NCI-H187 treated with DMSO at 0.1 percent for 48 hours (cell line): ENCODE measurements around the gene NAA38.
"Not testable (repeated sequence)": the region's sequence is repeated elsewhere in the genome, so short reads cannot be mapped to it uniquely, and the experiment has no call there.

Experiments
- DNase-seq: peaks from one replicate; lab custom pipeline; 2025; lab: John Stamatoyannopoulos, UW

The NAA38 gene

DNA sequence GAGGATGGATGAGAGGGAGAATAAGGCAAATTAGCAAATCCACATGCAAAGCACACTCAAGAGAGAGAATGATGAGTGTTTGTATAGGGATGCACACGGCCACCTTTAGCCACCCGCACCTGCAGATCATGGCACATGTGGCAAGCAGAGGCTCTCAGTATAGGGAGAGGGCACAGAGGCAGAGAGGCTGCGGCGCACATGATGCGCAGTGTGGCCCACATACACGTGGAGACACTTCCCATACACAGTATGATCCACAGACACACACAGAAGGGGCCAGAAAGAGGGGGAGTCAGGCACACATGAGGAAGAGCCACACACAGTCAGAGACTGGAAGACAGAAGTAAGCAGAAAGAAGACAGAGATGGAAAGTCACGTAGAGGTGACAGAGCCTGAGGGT, 24.7 kb upstream of the NAA38 start:
- DNase-seq, result no peak

DNA sequence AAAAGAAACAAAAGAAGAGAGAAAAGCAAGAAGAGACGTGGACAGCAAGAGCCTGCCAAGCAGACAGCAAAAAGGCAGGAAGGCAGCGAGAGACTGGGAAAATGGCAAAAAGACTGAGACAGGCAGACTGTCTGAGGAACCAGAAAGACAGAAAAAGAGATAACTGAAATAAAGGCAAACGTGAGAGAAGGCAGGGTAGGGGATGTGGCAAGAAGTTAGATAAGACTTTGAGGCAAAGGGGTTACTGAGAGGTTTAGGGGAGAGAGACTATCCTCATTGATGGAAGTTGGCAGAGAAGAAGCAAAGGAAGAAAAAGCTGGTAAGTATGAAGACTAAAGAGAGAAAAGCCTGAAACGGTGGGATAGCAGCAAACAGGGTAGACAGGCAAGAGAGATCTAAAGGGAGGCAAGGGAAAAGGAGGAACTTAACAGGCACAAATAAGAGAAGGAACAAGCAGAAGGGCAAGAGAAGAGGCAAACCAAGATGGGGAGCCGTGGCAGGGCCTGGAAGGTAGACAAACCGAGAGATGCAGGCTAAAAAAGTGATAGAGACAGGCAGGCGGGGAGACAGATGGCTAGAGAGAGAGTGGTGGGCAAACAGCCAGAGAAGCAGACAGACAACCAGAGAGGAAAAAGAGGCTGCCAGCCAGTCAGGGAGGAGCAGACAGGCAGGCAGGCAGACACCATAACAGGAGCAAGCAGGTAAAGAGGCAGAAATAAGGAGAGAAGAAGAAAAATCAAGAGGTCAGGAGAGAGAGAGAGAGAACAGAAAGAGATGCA, 24.1 kb upstream of the NAA38 start:
- DNase-seq, result no peak

DNA sequence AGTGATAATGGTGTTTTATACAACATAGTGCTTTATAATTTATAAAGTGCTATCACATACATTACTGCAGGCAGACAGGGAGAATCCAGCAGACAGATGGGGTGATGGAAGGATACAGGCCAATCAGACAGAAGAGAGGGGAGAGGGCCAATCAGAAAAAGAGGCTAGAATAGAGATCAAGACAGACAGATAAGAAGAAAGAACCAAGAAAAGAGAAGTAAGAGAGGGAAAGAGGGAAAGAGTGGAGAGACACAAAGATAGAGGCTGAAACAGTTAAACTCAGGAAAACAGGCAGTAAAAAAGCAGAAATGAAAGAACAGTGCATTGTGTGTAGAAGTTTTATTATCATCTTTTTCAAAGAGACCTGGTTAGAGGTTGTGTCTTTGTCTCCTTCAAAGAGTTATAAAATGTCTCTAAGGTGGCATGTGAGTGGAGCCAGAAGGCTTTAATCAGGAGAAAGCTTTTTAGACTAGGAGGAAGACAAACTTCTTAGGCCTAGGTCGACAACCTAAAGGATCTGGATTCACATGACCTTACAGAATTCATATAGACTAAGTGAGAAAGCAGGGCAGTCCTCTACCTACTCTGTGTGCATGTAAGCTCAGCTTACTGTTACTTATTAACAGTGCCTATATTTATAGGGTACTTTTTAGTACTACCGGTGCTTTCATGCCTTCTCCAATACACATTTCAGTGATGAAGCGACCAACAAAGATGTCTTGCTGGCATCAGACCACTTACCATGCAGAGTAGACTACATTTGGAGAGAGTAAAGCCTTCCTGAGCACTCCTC, 22.9 kb upstream of the NAA38 start:
- no peak for DNase-seq

DNA sequence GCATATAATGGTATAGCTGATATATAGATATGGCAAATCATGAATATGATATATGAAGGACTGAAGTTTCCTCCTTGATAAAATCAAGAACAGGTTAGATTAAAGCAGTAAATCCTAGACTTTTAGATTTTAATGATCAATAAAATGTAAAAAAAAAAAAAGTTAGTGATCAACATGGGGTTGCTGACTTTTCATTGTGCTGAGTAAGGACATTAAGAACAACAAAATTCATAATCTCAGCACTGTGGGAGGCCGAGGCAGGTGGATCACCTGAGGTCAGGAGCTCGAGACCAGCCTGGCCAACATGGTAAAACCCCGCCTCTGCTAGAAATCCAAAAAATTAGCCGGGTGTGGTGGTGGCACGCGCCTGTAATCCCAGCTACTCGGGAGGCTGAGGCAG, 20.9 kb upstream of the NAA38 start:
- DNase-seq, result no peak

DNA sequence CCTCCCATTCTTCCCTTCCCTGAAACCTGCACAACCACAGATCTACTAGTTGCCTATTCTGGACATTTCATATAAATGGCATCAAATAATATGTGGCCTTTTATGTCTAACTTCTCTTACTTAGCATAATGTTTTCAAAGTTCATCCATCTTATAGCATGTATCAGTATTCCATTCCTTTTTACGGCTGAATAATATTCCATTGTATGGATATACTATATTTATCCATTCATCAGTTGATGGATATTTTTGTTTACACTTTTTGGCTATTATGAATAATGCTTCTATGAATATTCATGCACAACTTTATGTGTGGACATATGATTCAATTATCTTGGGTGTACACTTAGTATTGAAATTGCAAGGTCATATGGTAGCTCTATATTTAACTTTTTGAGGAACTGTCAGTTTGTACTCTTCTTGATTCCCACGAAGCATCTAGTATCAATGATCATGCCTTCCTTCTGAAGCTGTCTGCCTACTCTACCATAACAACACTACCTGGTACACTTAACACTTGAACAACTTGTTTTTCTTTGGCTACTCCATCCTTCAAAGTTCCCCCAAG, 18.5 kb upstream of the NAA38 start:
- DNase-seq, result no peak

DNA sequence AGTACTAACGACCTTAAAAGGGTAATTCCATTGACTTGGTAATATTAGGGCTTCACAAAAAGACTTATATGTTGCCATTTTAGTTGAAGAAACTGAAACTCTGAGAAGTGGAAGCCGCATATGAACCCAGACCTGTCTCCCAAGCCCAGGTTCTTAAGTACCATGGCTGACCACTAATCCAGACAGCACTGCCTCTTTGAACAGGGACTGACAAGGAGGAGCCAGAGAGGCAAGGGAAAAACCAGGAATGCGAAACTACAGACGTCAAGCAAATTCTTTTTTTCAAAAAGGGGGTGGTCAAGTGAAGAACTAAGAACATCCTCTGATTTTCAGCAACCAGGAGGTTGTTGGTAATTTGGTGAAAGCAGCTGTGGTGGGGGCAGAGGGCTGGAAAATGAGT, 15.7 kb upstream of the NAA38 start:
- DNase-seq, result no peak

DNA sequence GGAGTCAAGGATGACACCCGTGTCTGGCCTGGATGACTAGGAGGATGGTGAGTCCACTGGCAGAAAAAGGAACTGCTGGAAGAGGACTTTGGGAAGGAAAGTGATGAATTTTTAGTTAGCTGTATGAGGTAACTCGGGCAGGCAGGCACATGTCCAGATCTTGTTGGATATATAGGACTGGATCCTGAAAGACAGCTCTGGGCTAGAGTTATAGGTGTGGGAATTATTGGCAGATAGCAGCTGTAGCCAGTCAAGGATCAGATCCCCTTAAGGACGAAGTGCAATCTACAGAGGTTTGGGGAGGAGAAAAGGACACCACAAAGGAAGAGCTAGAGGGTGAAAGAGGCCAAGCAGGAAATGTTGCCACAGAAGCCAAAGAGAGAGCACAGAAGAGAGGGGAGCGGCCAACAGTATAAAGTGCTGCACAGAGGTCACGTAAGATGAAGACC, 10.5 kb upstream of the NAA38 start:
- no peak for DNase-seq

DNA sequence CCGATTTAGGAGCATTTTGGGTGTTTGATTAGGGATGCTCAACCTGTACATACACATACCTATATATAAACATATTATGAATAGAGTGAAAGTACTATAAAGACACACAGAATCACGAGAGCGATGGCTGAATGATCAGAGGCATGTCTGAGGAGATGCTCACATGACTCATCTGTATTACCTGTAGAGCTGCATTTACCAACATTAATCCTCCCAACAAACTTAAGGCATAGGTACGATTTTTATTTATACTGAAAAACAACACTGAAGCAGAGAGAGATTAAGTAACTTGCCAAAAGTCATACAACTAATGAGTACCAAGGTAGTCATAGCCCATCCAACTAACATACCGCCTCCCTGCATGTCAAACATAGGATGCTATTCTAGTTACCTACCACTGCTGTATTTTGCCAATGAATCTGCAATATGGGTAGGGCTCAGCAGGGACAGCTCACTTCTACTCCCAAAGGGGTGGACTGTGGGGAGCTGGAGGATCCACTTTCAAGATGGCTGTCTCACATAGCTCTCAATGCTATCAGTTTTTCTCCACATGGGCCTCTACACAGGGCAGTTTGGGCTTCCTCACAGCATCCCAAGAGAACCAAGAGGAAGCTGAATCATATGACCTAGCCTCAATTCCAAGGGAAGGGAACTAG, 7.8 kb upstream of the NAA38 start:
- DNase-seq, result no peak

DNA sequence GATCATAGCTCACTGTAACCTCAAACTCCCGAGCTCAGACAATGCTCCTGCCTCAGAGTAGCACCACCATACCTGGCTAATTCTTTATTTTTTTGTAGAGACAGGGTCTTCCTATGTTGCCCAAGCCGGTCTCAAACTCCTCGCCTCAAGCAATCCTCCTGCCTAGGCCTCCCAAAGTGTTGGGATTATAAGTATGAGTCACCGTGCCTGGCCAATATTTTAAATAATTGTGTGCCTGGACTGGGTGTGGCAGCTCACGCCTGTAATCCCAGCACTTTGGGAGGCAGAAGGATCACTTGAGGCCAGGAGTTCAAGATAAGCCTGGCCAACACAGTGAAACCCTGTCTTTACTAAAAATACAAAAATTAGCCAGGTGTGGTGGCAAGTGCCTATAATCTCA, 7.0 kb upstream of the NAA38 start:
- not testable (repeated sequence) for DNase-seq

DNA sequence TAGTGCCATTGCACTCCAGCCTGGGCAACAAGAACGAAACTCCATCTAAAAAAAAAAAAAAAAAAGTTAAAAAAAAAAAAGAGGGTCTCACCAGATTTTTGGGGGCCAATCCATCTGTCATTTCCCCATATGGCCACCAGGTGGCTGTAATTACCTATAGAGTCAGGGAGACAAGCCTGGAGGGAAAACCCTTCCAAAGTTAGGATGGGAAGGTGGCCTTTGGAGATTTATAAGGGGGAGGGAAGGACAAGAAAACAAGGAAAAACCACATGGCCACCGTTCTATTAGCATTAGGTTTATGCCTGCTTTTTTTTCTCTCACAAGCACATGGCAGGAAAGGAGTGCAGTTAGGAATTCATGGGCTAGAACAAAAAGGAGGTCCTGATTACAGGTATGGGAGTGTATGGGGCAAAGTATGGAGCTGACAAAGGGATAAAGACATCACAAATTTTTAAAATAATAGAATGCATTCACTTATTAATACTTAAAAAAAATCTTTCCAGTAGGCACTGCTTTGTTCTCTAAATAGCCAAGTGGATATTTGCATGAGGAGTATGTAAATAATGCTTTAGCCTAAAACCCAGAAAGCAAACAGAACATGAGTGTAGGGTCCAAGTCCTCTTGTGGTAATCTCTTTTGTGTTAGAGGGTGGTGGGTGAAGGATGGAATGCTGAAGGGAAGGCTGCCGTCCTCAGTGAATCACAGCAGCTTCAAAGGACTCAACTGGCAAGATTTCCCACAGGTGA, 5.5 kb upstream of the NAA38 start:
- no peak for DNase-seq

DNA sequence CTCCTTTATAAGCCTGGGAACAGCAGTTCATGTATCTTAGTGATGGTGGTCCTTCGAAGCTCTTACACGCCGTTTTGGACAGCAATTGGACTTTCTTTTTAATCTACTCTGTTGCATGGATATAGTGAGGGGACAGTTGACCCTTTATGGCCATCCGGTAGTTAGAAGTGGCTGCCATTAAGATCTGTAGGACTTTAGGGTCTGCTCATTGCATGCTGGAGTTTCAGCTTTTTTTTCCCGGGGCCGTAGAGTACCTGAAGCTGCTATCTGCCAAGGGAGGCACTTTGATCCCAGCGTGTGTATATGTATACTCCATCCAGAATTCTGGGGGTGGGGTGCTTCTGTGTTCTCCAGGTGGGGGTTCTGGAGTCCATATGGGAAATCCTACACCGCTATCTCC, 1.7 kb upstream of the NAA38 start:
- no peak for DNase-seq

DNA sequence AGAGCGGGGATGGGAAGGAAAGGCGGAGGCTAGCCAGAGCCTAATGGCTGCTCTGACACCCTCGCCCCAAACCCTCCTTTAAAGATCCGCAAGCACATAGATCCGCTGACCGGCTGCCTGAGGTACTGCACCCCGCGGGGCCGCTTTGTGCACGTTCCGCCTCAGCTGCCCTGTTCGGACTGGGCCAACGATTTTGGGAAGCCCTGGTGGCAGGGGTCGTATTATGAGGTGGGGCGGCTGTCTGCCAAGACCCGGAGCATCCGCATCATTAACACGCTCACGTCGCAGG, 1.1 kb upstream of the NAA38 start:
- no peak for DNase-seq

DNA sequence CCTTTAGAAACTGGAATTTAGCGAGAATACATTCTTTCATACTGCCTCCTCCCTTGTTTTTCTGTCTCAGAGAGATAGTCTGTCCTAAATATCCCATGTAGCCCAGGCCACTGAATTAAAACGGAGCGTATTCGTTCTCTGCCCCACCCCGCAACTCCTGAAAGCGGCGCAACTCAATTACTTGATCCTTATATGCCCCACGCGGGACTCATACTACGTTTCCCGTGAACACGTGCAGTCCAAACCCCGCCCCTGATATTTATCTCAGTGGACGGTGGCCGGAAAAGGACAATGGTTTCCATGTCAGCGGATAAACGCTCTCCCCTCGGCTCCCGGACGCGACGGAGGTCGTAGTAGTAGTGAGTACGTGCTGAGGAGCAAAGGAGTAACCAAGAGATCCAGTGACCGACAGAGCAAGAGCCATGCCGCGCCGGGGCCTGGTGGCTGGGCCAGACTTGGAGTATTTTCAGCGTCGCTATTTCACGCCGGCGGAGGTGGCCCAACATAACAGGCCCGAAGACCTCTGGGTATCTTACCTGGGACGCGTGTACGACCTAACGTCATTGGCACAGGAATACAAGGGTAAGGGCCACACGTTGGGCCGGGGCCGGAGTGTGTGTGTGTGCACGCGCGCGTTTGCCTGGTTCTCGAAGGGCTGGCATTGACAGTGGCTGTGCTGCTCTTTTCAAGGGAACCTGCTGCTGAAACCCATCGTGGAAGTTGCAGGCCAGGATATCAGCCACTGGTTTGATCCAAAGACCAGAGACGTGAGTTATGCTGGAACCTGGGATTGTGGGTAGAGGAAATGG, 558 bp upstream of the NAA38 start, which contains the start of gene CYB5D1:
TSS of gene CYB5D1 (plus strand) at position 291 of the 809 bp plus-strand sequence. CDS start at position 423, 132 bp downstream.
- no peak for DNase-seq

DNA sequence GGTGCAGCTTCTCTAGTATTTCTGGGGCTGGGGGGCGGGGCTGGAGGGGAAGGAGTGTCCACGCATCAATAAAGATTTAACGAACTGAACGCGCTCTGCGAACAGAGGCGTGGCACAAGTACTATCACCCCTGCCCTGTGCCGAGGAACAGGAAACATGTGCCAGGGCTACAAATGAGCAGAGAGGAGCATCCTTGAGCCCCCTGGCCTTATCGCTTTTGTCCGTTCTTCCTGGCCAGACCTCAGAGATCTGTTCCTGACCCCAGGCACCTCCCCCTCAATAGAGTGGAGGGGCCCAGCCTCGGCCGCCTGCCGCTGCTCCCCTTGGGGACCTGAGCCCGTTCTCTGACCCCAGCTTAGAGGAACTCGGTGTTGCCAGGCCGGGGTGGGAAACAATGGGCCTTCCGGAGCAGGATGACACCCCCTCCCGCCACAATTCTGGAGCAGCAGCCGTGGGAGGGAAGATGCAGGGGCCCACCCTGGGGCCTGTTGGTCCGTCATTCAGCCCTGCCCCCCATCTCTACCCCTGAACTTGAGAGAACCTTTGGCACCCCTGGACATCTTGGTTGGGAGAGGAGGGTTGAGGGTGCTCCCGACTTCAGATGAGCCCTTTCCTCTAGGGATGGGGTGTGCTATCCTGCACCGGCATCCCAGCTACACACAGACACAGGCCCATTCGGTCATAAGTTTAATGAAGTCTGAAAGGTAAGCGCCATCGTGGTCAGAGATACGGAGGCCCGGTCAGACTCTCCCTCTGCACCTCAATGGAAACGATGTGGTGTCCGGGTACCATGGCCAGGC, 1.1 kb downstream of the NAA38 start:
- DNase-seq, result no peak

DNA sequence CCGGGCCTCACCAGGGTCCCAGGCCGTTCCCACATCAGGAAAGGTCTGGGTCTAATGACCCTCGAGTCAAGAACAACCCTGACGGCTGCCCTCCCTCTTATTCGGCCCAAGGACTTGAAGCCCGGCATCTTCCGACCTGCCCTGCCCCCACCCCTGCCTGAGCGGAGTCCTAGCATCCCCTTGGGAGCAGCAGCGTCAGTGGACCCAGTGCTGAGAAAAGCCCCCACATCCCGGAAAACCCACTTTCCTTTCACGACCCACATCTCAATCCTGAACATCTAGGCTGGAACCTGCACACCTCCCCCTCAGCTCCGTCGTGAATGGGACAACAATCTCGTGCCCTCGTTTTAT, 1.7 kb downstream of the NAA38 start:
- DNase-seq, result no peak

DNA sequence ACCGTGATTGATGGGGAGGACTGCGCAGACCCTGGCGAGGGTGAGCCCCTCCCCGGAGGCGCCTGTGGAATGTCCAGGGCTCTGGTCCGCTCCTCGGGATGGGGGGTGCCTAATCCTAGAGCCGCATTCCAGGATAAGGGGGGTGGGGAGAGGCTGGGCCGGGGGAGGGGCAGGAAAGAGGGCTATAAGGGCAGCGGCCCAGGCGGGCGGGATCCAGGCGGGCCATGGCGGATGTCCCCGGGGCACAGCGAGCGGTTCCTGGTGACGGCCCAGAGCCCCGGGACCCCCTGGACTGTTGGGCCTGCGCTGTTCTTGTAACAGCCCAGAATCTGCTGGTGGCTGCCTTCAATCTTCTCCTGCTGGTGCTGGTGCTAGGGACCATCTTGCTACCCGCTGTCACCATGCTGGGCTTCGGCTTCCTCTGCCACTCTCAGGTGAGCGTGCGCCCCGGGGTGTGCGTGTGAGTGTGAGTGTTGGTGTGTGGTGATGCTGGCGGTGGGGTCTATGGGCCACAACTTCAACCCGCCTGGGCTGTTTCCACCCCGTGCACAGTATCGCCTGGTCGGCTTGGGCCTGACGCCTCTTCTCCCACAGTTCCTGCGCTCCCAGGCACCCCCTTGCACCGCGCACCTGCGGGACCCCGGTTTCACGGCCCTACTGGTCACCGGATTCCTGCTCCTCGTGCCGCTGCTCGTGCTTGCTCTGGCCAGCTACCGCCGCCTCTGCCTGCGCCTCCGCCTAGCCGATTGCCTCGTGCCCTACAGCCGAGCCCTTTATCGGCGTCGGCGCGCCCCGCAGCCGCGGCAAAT, 2.3 kb downstream of the NAA38 start, which contains the start of gene TMEM88:
TSS of gene TMEM88 (plus strand) at position 216 of the 809 bp plus-strand sequence. CDS start at position 225, 9 bp downstream.
- DNase-seq, result no peak

DNA sequence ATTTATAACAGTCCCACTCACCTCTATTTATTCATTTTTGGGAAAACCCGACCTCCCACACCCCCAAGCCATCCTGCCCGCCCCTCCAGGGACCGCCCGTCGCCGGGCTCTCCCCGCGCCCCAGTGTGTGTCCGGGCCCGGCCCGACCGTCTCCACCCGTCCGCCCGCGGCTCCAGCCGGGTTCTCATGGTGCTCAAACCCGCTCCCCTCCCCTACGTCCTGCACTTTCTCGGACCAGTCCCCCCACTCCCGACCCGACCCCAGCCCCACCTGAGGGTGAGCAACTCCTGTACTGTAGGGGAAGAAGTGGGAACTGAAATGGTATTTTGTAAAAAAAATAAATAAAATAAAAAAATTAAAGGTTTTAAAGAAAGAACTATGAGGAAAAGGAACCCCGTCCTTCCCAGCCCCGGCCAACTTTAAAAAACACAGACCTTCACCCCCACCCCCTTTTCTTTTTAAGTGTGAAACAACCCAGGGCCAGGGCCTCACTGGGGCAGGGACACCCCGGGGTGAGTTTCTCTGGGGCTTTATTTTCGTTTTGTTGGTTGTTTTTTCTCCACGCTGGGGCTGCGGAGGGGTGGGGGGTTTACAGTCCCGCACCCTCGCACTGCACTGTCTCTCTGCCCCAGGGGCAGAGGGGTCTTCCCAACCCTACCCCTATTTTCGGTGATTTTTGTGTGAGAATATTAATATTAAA, 3.1 kb downstream of the NAA38 start:
- DNase-seq, result no peak

DNA sequence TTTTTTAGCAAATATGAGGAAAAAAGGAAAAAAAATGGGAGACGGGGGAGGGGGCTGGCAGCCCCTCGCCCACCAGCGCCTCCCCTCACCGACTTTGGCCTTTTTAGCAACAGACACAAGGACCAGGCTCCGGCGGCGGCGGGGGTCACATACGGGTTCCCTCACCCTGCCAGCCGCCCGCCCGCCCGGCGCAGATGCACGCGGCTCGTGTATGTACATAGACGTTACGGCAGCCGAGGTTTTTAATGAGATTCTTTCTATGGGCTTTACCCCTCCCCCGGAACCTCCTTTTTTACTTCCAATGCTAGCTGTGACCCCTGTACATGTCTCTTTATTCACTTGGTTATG, 3.7 kb downstream of the NAA38 start:
- no peak for DNase-seq
